GM23248 (cell line): ENCODE data around the gene AGFG2. TPM values are rescaled to one million over a fixed set of nuclear protein-coding genes. Genes with fewer than 3 reads are reported as not detected.

Experiments used
- DNase-seq: peaks from one replicate; pipeline ENCODE4 v3.0.0-alpha.2; 2015
- H2AFZ ChIP-seq: fragments of 200-600 bp; sonication (generic); 2 replicates; pipeline ENCODE4 v1.6.1; 2016; ENCODE audit warnings: antibody characterized with exemption
- H3F3A ChIP-seq: fragments of 200-600 bp; sonication (generic); 2 replicates; pipeline ENCODE4 v1.6.1; 2016; ENCODE audit warnings: mild to moderate bottlenecking, antibody characterized with exemption, mixed run types; ENCODE audit not compliant: insufficient read depth
- H3K27ac ChIP-seq: fragments of 200-600 bp; sonication (generic); 2 replicates; pipeline ENCODE4 v1.5.1; 2016; ENCODE audit warnings: mild to moderate bottlenecking
- H3K27me3 ChIP-seq: fragments of 200-600 bp; sonication (generic); replicated peaks from 2 replicates; pipeline ENCODE4 v1.6.1; 2016; ENCODE audit warnings: mild to moderate bottlenecking; ENCODE audit not compliant: insufficient read depth
- H3K36me3 ChIP-seq: fragments of 200-600 bp; sonication (generic); 2 replicates; pipeline ENCODE4 v1.6.1; 2016; ENCODE audit warnings: low read depth, mild to moderate bottlenecking
- H3K4me1 ChIP-seq: fragments of 200-600 bp; sonication (generic); 2 replicates; pipeline ENCODE4 v1.6.1; 2016; ENCODE audit warnings: mild to moderate bottlenecking; ENCODE audit not compliant: insufficient read depth
- H3K4me2 ChIP-seq: fragments of 200-600 bp; sonication (generic); one replicate; pipeline ENCODE4 v1.6.1; 2016; ENCODE audit warnings: mild to moderate bottlenecking; ENCODE audit not compliant: unreplicated experiment
- H3K4me3 ChIP-seq: fragments of 200-600 bp; sonication (generic); 2 replicates; pipeline ENCODE4 v1.5.1; 2016; ENCODE audit warnings: mild to moderate bottlenecking
- H3K79me2 ChIP-seq: fragments of 200-600 bp; sonication (generic); 2 replicates; pipeline ENCODE4 v1.6.1; 2016; ENCODE audit warnings: mild to moderate bottlenecking; ENCODE audit not compliant: insufficient read depth
- H3K9ac ChIP-seq: fragments of 200-600 bp; sonication (generic); 2 replicates; pipeline ENCODE4 v1.6.1; 2016; ENCODE audit warnings: mild to moderate bottlenecking
- H3K9me2 ChIP-seq: fragments of 200-600 bp; sonication (generic); 2 replicates; pipeline ENCODE4 v1.6.1; 2016; ENCODE audit warnings: mixed run types, mild to moderate bottlenecking, moderate library complexity; ENCODE audit not compliant: insufficient read depth
- H3K9me3 ChIP-seq: fragments of 200-600 bp; sonication (generic); one replicate; pipeline ENCODE4 v1.6.1; 2017; ENCODE audit warnings: low read depth
- H4K20me1 ChIP-seq: fragments of 200-600 bp; sonication (generic); 2 replicates; pipeline ENCODE4 v1.6.0; 2016; ENCODE audit not compliant: insufficient read depth
- EZH2 ChIP-seq: fragments of 200-600 bp; sonication (generic); IDR thresholded peaks from 2 replicates; pipeline ENCODE4 v1.6.1; 2018; ENCODE audit warnings: antibody characterized with exemption, mild to moderate bottlenecking; ENCODE audit not compliant: insufficient read depth, poor library complexity, severe bottlenecking
- EZH2phosphoT487 ChIP-seq: fragments of 200-600 bp; sonication (generic); IDR thresholded peaks from 2 replicates; pipeline ENCODE4 v1.6.1; 2018; ENCODE audit warnings: antibody characterized with exemption, moderate library complexity, mild to moderate bottlenecking, low read depth; ENCODE audit not compliant: insufficient read depth
- WGBS, 2 experiments: methylation state at CpG; one replicate each; pipeline ENCODE4 v1.1.6; 2015 to 2017; ENCODE audit warnings: low lambda C conversion rate in 2 of 2, low coverage in 1 of 2; ENCODE audit errors: missing lambda C conversion rate in 2 of 2; 5-methylcytosine and 5-hydroxymethylcytosine counted together
- in situ Hi-C: fragments of 300-500 bp; cut with MboI; formaldehyde crosslinking; loops from 2 replicates; pipeline ENCODE4 v1.15.0; 2020
- polyA plus RNA-seq: library from polyadenylated mRNA; unstranded; fragments of >200 nt; fragmentation: Nextera tagmentation; extraction: Ambion mirVana; gene quantifications from 2 replicates; pipeline ENCODE4 v1.2.1, GENCODE V29; 2016
- total RNA-seq: library from RNA; depleted of rRNA; stranded (reverse); fragments of >200 nt; shearing (Covaris generic); gene quantifications from 2 replicates; pipeline ENCODE4 v1.2.3, GENCODE V29; 2014

Gene AGFG2
- total and polyA plus RNA-seq, 2 experiments from 2014 or later = 4.8 to 6.5 TPM

- no peak for DNase-seq
- H3K9ac ChIP-seq = no peak overlapping the region
- H4K20me1 ChIP-seq = no peaks in the 10 kb centered on the region
- peaks cover 3% of the 10 kb centered on the region; the same call in 1 of the 2 replicates for H3K36me3 ChIP-seq
- WGBS, 2 experiments = 86 to 87% methylated on average over 5 of the region's 5 CpGs
- H3K9me3 ChIP-seq = no peaks in the 10 kb centered on the region
- no peak overlapping the region for H3K4me2 ChIP-seq
- H3K9me2 ChIP-seq = no peaks in the 10 kb centered on the region
- H3K4me3 ChIP-seq = no peak overlapping the region
- H3K4me1 ChIP-seq = no peaks in the 10 kb centered on the region
- no peaks in the 10 kb centered on the region for H3K79me2 ChIP-seq
- TF ChIP-seq EZH2phosphoT487 (no peak), EZH2 (no peak)
- H3K27ac ChIP-seq = no peak overlapping the region
- in situ Hi-C loops = no loop called here
- peaks cover 29% of the 10 kb centered on the region for H3F3A ChIP-seq
- no peaks in the 10 kb centered on the region for H3K27me3 ChIP-seq
- H2AFZ ChIP-seq = no peak overlapping the region
Observed at GRCh38 chr7:100609958-100610357, 71.0 kb downstream of the AGFG2 start.

- WGBS, 2 experiments = 1 to 3% methylated on average over 37 to 56 of the region's 61 CpGs
- Histone ChIP-seq H3K27me3 (no peaks in the 10 kb centered on the region), H4K20me1 (no peaks in the 10 kb centered on the region), H2AFZ (peak within 1 kb of the TSS; percentile 89), H3K4me3 (peak within 1 kb of the TSS; percentile 89), H3K79me2 (no peaks in the 10 kb centered on the region), H3K27ac (peak within 1 kb of the TSS; percentile 81), H3K9ac (peak within 1 kb of the TSS; percentile 76), H3K36me3 (no peaks in the 10 kb centered on the region), H3K9me3 (no peaks in the 10 kb centered on the region), H3K9me2 (no peaks in the 10 kb centered on the region), H3K4me2 (peak within 1 kb of the TSS; percentile 77), H3K4me1 (no peaks in the 10 kb centered on the region), H3F3A (peaks cover 17% of the 10 kb centered on the region)
- peak; percentile 100 for DNase-seq
- TF ChIP-seq EZH2 (no peak), EZH2phosphoT487 (no peak)
- in situ Hi-C loops = no loop called here
Observed at GRCh38 chr7:100611983-100612729, 73.2 kb downstream of the AGFG2 start, which contains the start of gene MOSPD3. Gene MOSPD3 (plus strand): TSS chr7:100612540. CDS start chr7:100612792, 252 bp downstream.

GRCh38 chr7:100612730-100613390 is 73.9 kb downstream of the AGFG2 start:
- Histone ChIP-seq H3K4me1 (no peaks in the 10 kb centered on the region), H3K4me3 (peak overlapping the region; percentile 89), H3K36me3 (no peaks in the 10 kb centered on the region), H2AFZ (peak overlapping the region; percentile 89), H3F3A (peaks cover 12% of the 10 kb centered on the region), H3K9me3 (no peaks in the 10 kb centered on the region), H4K20me1 (no peaks in the 10 kb centered on the region), H3K79me2 (no peaks in the 10 kb centered on the region), H3K27me3 (no peaks in the 10 kb centered on the region), H3K27ac (no peak overlapping the region), H3K9me2 (no peaks in the 10 kb centered on the region), H3K9ac (peak overlapping the region; percentile 76), H3K4me2 (peak overlapping the region; percentile 77)
- 5 to 13% methylated on average over 22 to 29 of the region's 29 CpGs for WGBS, 2 experiments
- no peak for TF ChIP-seq EZH2phosphoT487
- TF ChIP-seq EZH2 = no peak
- in situ Hi-C loops = no loop called here
- DNase-seq = peak; percentile 27

DNA sequence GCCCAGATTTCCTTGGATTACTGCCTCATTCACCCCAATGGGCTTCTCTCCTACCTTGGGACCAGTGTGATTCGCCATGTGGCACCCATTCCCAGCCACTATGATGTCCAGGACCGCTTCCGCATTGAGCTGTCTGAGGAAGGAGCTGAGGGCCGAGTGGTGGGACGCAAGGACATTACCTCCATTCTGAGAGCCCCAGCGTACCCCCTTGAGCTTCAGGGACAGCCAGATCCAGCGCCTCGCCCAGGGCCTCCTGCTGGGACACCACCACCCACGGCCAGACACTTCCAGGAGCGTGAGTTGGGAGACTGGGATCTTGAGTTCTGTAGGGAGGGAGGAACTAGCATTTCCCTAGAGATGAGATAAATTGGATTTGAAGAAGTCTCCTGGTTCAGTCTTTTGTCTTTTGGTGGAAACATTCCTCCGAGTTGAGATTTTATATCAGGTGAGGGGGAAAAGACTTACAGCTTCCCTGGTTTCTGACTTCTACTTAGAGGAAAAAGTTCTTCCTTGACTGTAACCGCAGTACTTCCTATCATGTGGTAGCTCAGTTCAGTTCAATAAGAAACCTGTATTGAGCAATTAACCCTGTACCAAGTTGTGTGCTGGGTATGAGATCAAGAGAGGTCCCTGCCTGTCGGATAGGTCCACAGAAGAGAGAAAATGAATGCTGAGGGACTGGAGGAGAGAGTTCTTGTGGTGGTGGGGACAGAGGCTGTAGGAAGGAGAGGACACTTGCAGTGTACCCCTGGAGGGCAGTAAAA is 74.6 kb downstream of the AGFG2 start:
- no peak overlapping the region for H2AFZ ChIP-seq
- H3K36me3 ChIP-seq = no peaks in the 10 kb centered on the region
- no peaks in the 10 kb centered on the region for H3K79me2 ChIP-seq
- no peak for TF ChIP-seq EZH2
- no peak for TF ChIP-seq EZH2phosphoT487
- H3K4me3 ChIP-seq = peak overlapping the region; percentile 89; the same call in 1 of the 2 replicates
- no peaks in the 10 kb centered on the region for H4K20me1 ChIP-seq
- no peak for DNase-seq
- H3K9ac ChIP-seq = 0 out of 2 replicates have a peak overlapping the region, but pooled peaks have one; percentile 76
- peaks cover 6% of the 10 kb centered on the region for H3F3A ChIP-seq
- no peak overlapping the region for H3K27ac ChIP-seq
- no peaks in the 10 kb centered on the region for H3K27me3 ChIP-seq
- in situ Hi-C loops = no loop called here
- H3K9me3 ChIP-seq = no peaks in the 10 kb centered on the region
- H3K4me2 ChIP-seq = no peak overlapping the region
- H3K9me2 ChIP-seq = no peaks in the 10 kb centered on the region
- 90 to 92% methylated on average over 13 of the region's 13 CpGs for WGBS, 2 experiments
- H3K4me1 ChIP-seq = no peaks in the 10 kb centered on the region
